HG03342 (cell line): ENCODE results near the gene DTNA.
"Not testable (repeated sequence)": the region's sequence is repeated elsewhere in the genome, so short reads cannot be mapped to it uniquely, and the experiment has no call there.

Experiments used
- ATAC-seq: cut with Tn5 transposase; IDR thresholded peaks from one replicate; pipeline ENCODE4 v1.9.1; 2021; ENCODE audit warnings: mild to moderate bottlenecking, moderate library complexity; ENCODE audit not compliant: unreplicated experiment

DTNA gene

GRCh38 chr18:34720220-34720619, 10.1 kb downstream of the DTNA start:
- no peak for ATAC-seq

- ATAC-seq = no peak
Measured at GRCh38 chr18:34723143-34723542, 13.0 kb downstream of the DTNA start.

GRCh38 chr18:34725737-34726136, 15.6 kb downstream of the DTNA start:
- not testable (repeated sequence) for ATAC-seq

GRCh38 chr18:34726286-34727004, 16.3 kb downstream of the DTNA start:
- no peak for ATAC-seq

GRCh38 chr18:34729264-34729663, 19.2 kb downstream of the DTNA start:
- ATAC-seq = peak; percentile 84

GRCh38 chr18:34729740-34730355, 19.8 kb downstream of the DTNA start:
- ATAC-seq = no peak

- ATAC-seq = no peak
Measured at GRCh38 chr18:34730774-34731173, 20.7 kb downstream of the DTNA start.

GRCh38 chr18:34734056-34734455, 24.0 kb downstream of the DTNA start:
- ATAC-seq = no peak

- not testable (repeated sequence) for ATAC-seq
Measured at GRCh38 chr18:34734526-34734925, 24.4 kb downstream of the DTNA start.

- ATAC-seq = no peak
Measured at GRCh38 chr18:34738175-34738894, 28.2 kb downstream of the DTNA start.

- no peak for ATAC-seq
Measured at GRCh38 chr18:34740101-34740500, 30.0 kb downstream of the DTNA start.

GRCh38 chr18:34740724-34741123, 30.6 kb downstream of the DTNA start:
- ATAC-seq = no peak

- ATAC-seq = no peak
Measured at GRCh38 chr18:34741401-34741800, 31.3 kb downstream of the DTNA start.

- ATAC-seq = no peak
Measured at GRCh38 chr18:34742891-34743341, 32.8 kb downstream of the DTNA start.

GRCh38 chr18:34744569-34744968, 34.5 kb downstream of the DTNA start:
- no peak for ATAC-seq

- no peak for ATAC-seq
Measured at GRCh38 chr18:34746614-34747013, 36.5 kb downstream of the DTNA start.

GRCh38 chr18:34749721-34750120, 39.6 kb downstream of the DTNA start:
- no peak for ATAC-seq

- ATAC-seq = no peak
Measured at GRCh38 chr18:34752056-34752455, 42.0 kb downstream of the DTNA start.

GRCh38 chr18:34754300-34754699, 44.2 kb downstream of the DTNA start:
- ATAC-seq = no peak

GRCh38 chr18:34757666-34758065, 47.6 kb downstream of the DTNA start:
- ATAC-seq = no peak

- no peak for ATAC-seq
Measured at GRCh38 chr18:34758378-34758948, 48.4 kb downstream of the DTNA start.

- ATAC-seq = no peak
Measured at GRCh38 chr18:34760444-34760843, 50.3 kb downstream of the DTNA start.
